Skeletal muscle tissue (tissue), 4 donors: ENCODE data around the gene DUSP2. TPM values are rescaled to one million over a fixed set of nuclear protein-coding genes. Genes with fewer than 3 reads are reported as not detected.
"Not testable (repeated sequence)": the region's sequence is repeated elsewhere in the genome, so short reads cannot be mapped to it uniquely, and the experiment has no call there.

Experiments used
- H3K27ac ChIP-seq: one replicate; pipeline ENCODE4 v1.7.0; 2013; ENCODE audit warnings: mild to moderate bottlenecking, low read depth, low read length, inconsistent platforms
- H3K27me3 ChIP-seq, 3 donors: one replicate each; pipeline ENCODE4 v1.7.0; 2013; ENCODE audit warnings: low read length in 3 of 3; ENCODE audit not compliant: control insufficient read depth in 3 of 3, insufficient read depth in 3 of 3
- H3K36me3 ChIP-seq, 3 donors: one replicate each; pipeline ENCODE4 v1.7.0; 2013; ENCODE audit warnings: low read length in 3 of 3; ENCODE audit not compliant: control insufficient read depth in 3 of 3, insufficient read depth in 3 of 3
- H3K4me1 ChIP-seq, 3 donors: one replicate each; pipeline ENCODE4 v1.7.0; 2013; ENCODE audit warnings: low read length in 3 of 3, mild to moderate bottlenecking in 3 of 3; ENCODE audit not compliant: control insufficient read depth in 3 of 3, insufficient read depth in 3 of 3
- H3K4me3 ChIP-seq, 3 donors: one replicate each; pipeline ENCODE4 v1.7.0; 2013; ENCODE audit warnings: low read length in 3 of 3
- H3K9ac ChIP-seq, 3 donors: one replicate each; pipeline ENCODE4 v1.7.0; 2013; ENCODE audit warnings: low read length in 3 of 3, mild to moderate bottlenecking in 3 of 3, moderate library complexity in 2 of 3, low read depth in 1 of 3
- H3K9me3 ChIP-seq, 3 donors: one replicate each; pipeline ENCODE4 v1.7.0; 2013; ENCODE audit warnings: low read length in 3 of 3; ENCODE audit not compliant: control insufficient read depth in 3 of 3
- total RNA-seq: library from RNA; depleted of rRNA; stranded (reverse); fragments of >200 nt; gene quantifications from one replicate; pipeline ENCODE4 v1.2.3, GENCODE V29; 2014
- donor health status: Osteomylitis.

The DUSP2 gene
- total RNA-seq, 1 donor from 2014 or later = 4.2 TPM

DNA sequence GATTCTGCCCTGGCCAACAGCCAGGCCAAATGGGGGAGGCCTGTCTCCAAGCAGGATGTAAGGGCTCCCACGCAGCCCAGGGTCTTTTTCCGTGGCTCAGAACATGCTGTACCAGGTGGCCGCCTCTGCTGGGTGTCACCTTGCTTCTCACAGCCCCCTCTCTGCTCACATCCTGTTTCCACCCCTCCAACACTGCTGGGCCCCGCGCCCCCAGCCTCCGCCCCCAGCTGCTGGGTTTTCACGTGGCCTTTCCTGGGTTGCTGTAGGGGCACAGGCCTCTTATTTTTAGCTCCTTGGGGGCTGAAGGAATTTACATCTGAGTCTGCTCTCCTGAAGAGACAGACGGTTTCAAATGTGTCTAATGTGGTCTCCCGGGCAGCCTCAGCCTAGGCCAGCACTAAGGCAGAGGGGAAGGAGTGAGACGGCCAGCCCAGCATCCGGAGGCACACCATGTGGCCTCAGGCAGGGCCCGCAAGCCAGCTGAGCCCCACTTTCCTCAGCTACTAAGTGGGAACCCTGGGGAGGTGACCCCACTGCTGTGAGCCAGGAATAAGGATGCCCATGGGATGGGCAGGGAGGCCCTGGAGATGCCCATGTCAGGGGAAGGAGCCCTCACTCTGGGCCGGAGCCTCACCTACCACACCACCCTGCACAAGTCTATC, 18.7 kb upstream of the DUSP2 start:
- Histone ChIP-seq H3K36me3 (no peaks in the 10 kb centered on the region), H3K4me3 (no peak overlapping the region), H3K9me3 (no peaks in the 10 kb centered on the region), H3K27me3 (no peaks in the 10 kb centered on the region), H3K27ac (no peak overlapping the region), H3K9ac (no peak overlapping the region), H3K4me1 (no peaks in the 10 kb centered on the region)

DNA sequence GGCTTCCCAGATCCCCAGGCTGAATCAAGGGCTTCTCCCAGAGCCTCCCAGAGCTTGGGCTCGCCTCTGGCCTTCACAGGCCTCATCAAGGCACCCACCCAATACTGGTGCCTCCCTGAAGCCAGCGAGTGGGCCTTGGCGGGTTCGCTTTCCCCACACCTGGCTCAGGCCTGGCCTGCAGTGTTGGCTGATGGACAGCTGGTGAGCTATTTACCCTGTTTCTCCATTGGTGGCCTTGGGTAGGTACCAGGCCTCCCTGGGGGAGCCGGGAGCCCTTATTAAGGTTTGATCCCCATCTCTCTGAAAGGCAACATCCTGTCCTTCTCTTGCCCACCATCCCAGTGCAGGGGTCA, 18.2 kb upstream of the DUSP2 start:
- Histone ChIP-seq H3K9ac (no peak overlapping the region), H3K27me3 (no peaks in the 10 kb centered on the region), H3K36me3 (no peaks in the 10 kb centered on the region), H3K4me1 (no peaks in the 10 kb centered on the region), H3K27ac (no peak overlapping the region), H3K4me3 (no peak overlapping the region), H3K9me3 (no peaks in the 10 kb centered on the region)

DNA sequence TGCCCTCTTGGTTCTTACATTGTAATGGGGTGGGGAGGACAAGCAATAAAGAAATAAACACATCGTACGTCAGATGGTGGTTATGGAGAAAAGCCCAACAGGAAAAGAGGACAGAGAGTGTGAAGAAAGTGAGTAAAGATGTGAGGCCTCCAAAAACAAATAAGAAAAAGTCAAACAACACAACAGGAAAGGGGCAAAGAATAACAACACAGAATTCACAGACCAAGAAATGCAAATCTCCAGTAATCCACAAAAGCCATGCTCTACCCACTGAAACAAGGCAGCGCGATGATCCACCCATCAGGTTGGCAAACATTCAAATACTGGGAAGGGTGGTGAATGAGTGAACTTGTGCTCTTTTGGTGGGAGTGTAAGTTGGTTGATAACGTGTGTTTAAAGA, 16.7 kb upstream of the DUSP2 start:
- Histone ChIP-seq H3K27ac (no peak overlapping the region), H3K4me1 (no peaks in the 10 kb centered on the region), H3K4me3 (no peak overlapping the region), H3K9ac (no peak overlapping the region), H3K9me3 (no peaks in the 10 kb centered on the region), H3K27me3 (peaks cover 0 to 3% (median 0%) of the 10 kb centered on the region in 3 donors), H3K36me3 (no peaks in the 10 kb centered on the region)

DNA sequence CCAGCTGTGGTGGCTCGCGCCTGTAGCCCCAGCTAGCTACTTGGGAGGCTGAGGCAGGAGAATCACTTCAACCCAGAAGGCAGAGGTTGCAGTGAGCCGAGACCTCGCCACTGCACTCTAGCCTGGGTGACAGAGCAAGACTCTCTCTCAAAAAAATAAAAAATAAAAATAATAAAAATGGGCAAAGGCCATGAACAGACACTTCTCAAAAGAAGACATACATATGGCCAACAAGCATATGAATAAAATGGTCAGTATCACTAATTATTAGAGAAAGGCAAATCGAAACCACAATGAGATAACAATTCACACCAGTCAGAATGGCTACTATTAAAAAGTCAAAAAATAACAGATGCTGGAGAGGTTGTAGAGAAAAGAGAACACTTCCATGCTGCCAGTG, 15.1 kb upstream of the DUSP2 start:
- not testable (repeated sequence) for H3K9ac ChIP-seq, H3K27ac ChIP-seq, H3K36me3 ChIP-seq

DNA sequence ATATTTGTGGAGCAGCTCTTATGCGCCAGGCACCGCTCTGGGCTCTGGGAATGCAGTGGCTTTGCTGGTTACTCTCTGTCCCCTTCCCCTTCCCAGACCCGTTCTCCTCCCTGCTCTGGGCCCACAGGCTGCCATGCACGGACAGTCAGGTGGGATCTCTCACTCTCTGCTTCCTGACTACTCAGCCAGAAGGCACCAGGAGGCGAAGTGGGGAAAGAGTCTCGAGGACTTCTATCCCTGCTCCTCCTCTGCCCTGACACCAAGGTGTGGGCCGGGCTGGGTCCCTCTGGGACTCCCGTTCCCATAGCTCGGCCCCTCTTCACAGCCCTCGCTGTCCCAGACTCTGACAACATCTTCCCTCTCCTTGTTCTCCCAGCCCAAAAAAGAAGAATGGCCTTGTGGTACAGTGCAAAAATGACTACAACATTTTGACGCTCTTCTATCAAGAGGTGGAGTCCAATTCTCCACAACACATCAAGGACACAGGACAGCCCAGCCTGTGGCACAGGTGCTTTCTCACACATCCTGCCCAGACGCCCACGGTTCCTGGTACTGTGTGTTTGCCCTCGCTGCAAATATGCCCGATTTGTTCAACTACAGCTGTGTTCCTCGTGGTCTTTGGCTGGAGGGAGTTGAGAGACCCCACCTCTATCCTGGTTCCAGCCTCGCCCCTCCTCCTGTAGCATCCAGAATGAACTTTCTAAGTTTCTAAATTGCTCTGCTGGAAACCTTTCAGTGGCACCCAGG, 14.0 kb upstream of the DUSP2 start:
- Histone ChIP-seq H3K4me1 (no peaks in the 10 kb centered on the region), H3K9me3 (no peaks in the 10 kb centered on the region)

More for the DNA sequence above, 15.1 kb upstream of the DUSP2 start:
- not testable (repeated sequence) for H3K4me3 ChIP-seq, H3K4me1 ChIP-seq, H3K9me3 ChIP-seq, H3K27me3 ChIP-seq

DNA sequence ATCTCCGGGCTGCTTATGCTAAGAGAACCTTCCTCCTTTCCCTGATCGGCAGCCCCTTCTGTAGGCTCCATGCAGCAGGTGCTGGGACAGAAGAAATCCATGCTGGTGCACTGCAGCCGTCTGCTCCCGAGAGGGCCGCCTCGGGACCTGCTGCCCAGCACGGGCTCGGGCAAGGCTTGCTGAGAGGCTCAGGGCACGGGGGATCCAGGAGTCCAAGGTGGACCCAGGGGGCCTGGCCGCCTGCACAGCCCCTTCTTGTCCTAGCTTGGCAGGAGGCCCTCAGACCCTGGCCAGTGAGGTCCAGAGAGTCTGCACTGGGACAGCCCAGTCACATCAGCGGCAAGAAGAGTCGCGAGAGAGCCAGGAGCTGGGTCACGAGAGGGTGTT, 13.3 kb upstream of the DUSP2 start:
- no peaks in the 10 kb centered on the region for H3K4me1 ChIP-seq
- peaks cover 0 to 6% (median 0%) of the 10 kb centered on the region in 3 donors for H3K27me3 ChIP-seq

More for the DNA sequence above, 14.0 kb upstream of the DUSP2 start:
- H3K27me3 ChIP-seq = peaks cover 0 to 6% (median 0%) of the 10 kb centered on the region in 3 donors
- no peaks in the 10 kb centered on the region for H3K36me3 ChIP-seq
- H3K27ac ChIP-seq = no peak overlapping the region
- H3K9ac ChIP-seq = no peak overlapping the region
- H3K4me3 ChIP-seq = no peak overlapping the region

DNA sequence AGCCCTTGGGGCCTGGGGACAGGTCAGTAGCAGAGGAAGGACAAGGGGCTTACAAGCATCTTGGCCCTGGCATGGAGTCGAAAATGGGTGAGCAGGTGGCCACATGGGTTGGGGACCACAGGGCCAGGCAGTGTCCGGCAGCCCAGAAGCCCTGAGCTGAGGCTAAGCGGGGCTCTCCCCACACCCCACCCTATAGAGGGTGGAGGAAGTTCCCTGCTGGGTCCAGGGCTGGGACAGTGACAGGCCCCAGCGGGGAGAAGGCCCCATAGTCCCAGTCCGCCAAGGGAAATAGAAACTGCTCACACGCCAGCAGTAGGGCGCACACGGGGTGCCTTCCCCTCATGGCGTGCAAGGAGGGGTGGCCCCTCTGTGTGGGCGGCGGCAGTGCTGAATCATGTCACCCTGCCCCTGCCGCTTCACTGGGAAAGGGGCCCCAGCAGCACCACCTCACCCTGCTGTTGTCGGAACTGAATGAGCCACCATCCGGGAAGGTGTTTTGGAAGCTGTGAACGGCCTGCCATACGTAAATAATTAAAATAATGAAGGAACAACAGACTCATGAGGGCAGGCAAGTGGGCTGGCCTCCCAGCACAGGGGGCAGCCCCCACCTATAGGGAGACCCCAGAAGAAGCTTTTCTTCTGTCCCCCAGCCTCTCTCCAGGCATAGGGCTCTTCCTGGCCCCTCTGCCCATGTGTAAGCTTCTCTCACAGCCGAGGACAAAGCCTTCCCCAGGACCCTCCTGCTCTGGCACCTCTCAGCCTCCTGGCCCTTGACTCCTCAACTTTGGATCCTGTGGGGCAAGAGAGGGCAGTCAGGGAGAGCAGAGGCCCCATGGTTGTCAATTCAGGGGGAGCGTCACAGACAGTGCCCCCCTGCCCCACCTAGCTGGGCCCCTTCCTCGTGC, 12.7 kb upstream of the DUSP2 start:
- Histone ChIP-seq H3K27ac (no peak overlapping the region), H3K9ac (no peak overlapping the region), H3K4me1 (no peaks in the 10 kb centered on the region), H3K4me3 (no peak overlapping the region), H3K36me3 (no peaks in the 10 kb centered on the region), H3K9me3 (no peaks in the 10 kb centered on the region), H3K27me3 (peaks cover 0 to 6% (median 0%) of the 10 kb centered on the region in 3 donors)

More for the DNA sequence above, 13.3 kb upstream of the DUSP2 start:
- Histone ChIP-seq H3K9me3 (no peaks in the 10 kb centered on the region), H3K9ac (no peak overlapping the region), H3K36me3 (no peaks in the 10 kb centered on the region), H3K4me3 (no peak overlapping the region), H3K27ac (no peak overlapping the region)

DNA sequence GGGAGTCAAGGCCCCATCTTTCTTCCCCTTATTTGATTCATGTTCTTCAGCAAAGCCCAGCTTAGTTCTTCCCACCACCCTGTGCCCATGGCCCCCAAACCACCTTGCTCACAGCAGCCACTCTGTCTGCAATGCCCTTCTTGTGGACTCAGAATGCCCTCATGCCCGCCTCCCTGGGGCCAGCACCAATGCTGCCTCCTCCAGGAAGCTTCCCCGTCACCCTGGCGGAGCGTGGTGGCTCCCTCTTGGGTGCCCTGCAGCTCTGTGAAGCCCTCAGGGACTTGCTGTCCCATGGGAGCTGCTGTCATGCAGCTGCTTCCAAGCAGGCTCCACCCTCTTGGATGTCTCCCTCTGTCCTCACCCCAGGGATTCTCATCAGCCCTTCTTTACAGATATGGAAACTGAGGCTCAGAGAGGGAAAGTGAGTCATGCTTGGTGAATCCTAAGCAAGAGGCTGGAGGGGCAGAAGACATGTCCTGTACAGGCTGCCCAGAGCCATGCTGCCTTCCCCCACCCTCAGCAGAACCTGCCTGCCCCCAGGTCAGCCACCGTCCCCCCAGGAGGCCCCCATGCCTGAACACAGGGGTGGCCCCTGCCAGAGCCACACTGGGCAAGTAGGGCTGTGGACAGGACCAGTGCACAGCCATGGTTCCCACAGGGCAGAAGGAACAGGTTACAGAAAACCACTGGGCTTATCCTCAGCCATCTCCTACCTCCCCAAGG, 11.8 kb upstream of the DUSP2 start:
- no peak overlapping the region for H3K27ac ChIP-seq

DNA sequence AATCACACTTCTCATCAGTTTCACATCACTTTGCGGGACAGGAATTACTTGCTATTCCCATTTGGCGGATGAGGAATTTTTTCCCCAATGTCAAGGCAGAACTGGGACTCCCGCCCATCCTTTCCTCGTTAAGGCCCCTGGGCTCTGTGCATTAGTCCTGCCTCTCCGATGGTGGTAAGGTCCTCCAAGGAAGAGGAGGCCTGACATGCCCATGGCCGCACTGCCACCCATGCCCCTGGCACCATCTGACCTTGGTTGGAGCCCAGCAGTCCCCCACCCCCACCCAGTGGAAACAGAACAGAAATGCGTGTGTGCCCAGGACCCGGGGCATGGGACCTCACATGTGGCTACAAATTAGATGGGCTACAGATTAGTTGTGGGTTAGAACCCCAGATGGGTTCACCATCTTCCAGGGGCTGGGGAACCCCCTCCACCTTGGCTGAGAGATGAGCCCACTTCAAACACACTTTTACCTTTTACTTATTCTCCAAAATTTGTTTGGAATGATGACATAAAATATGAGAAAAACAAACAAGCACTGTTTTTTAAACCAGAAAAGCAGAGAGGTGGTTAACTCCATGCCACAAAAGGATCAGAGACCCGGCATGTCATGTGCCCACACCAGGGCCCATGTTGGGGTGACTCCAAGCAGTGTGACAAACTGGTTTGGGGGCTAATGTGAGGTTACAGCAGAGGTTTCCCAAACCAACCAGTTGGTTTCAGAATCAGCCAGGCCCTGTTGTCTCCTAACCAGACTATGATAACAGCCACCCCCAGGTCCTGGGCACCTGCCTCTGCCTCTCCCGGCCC, 11.0 kb upstream of the DUSP2 start:
- Histone ChIP-seq H3K4me3 (no peak overlapping the region), H3K27ac (no peak overlapping the region), H3K4me1 (no peaks in the 10 kb centered on the region), H3K9me3 (no peaks in the 10 kb centered on the region), H3K9ac (no peak overlapping the region), H3K27me3 (peaks cover 0 to 6% (median 0%) of the 10 kb centered on the region in 3 donors), H3K36me3 (no peaks in the 10 kb centered on the region)

More for the DNA sequence above, 11.8 kb upstream of the DUSP2 start:
- H3K27me3 ChIP-seq = peaks cover 0 to 6% (median 0%) of the 10 kb centered on the region in 3 donors
- no peaks in the 10 kb centered on the region for H3K9me3 ChIP-seq
- H3K4me1 ChIP-seq = no peaks in the 10 kb centered on the region
- no peak overlapping the region for H3K4me3 ChIP-seq
- H3K36me3 ChIP-seq = no peaks in the 10 kb centered on the region
- H3K9ac ChIP-seq = no peak overlapping the region
